Progenitor cell of endocrine pancreas (in vitro differentiated cells): ENCODE measurements around the gene LPGAT1. TPM values are rescaled to one million over a fixed set of nuclear protein-coding genes. Genes with fewer than 3 reads are reported as not detected.

Experiments used
- DNase-seq: peaks from one replicate; pipeline ENCODE4 v3.0.0; 2021; ENCODE audit warnings: low spot score; ENCODE audit not compliant: unreplicated experiment
- H3K27ac Mint-ChIP-seq: 2 replicates; pipeline ENCODE4 v1.8.0; 2021; ENCODE audit warnings: mild to moderate bottlenecking, moderate library complexity, mixed read lengths
- H3K27me3 Mint-ChIP-seq: 2 replicates; pipeline ENCODE4 v1.8.0; 2021; ENCODE audit warnings: mixed read lengths
- H3K36me3 Mint-ChIP-seq: 2 replicates; pipeline ENCODE4 v1.8.0; 2022; ENCODE audit warnings: mixed read lengths; ENCODE audit not compliant: insufficient read depth
- H3K4me1 Mint-ChIP-seq: 2 replicates; pipeline ENCODE4 v1.8.0; 2021; ENCODE audit warnings: low read depth, mixed read lengths
- H3K4me3 Mint-ChIP-seq: 2 replicates; pipeline ENCODE4 v1.8.0; 2021; ENCODE audit warnings: low read depth, mild to moderate bottlenecking, moderate library complexity, mixed read lengths
- H3K9me3 Mint-ChIP-seq: 2 replicates; pipeline ENCODE4 v1.8.0; 2021; ENCODE audit warnings: low read depth, mixed read lengths
- CTCF ChIP-seq: fragments of 200-600 bp; sonication (generic); IDR thresholded peaks from one replicate; pipeline ENCODE4 v1.5.0; 2021; ENCODE audit warnings: antibody characterized with exemption, mild to moderate bottlenecking; ENCODE audit not compliant: unreplicated experiment
- total RNA-seq: library from RNA; stranded (reverse); gene quantifications from 2 replicates; pipeline ENCODE4 v1.2.1, GENCODE V29; 2021

LPGAT1 gene
- total RNA-seq, 1 donor from 2014 or later = 59.5 TPM

- H3K27ac Mint-ChIP-seq = no peak overlapping the region
- peaks cover 43% of the 10 kb centered on the region for H3K27me3 Mint-ChIP-seq
- H3K4me3 Mint-ChIP-seq = no peak overlapping the region
- H3K4me1 Mint-ChIP-seq = peaks cover 13% of the 10 kb centered on the region
- no peak for TF ChIP-seq CTCF
- no peaks in the 10 kb centered on the region for H3K36me3 Mint-ChIP-seq
- H3K9me3 Mint-ChIP-seq = no peaks in the 10 kb centered on the region
- DNase-seq = no peak
Observed at GRCh38 chr1:211736351-211736915, 94.1 kb downstream of the LPGAT1 start.

GRCh38 chr1:211735208-211736170 is 95.1 kb downstream of the LPGAT1 start:
- no peaks in the 10 kb centered on the region for H3K9me3 Mint-ChIP-seq
- H3K27ac Mint-ChIP-seq = peak overlapping the region; percentile 46
- peaks cover 47% of the 10 kb centered on the region for H3K27me3 Mint-ChIP-seq
- no peak overlapping the region for H3K4me3 Mint-ChIP-seq
- DNase-seq = no peak
- no peak for TF ChIP-seq CTCF
- no peaks in the 10 kb centered on the region for H3K36me3 Mint-ChIP-seq
- peaks cover 13% of the 10 kb centered on the region for H3K4me1 Mint-ChIP-seq

- Mint-ChIP-seq H3K4me3 (no peak overlapping the region), H3K36me3 (no peaks in the 10 kb centered on the region), H3K4me1 (peaks cover 13% of the 10 kb centered on the region), H3K27ac (no peak overlapping the region), H3K27me3 (peaks cover 43% of the 10 kb centered on the region), H3K9me3 (no peaks in the 10 kb centered on the region)
- DNase-seq = no peak
- no peak for TF ChIP-seq CTCF
Observed at GRCh38 chr1:211734791-211735190, 95.8 kb downstream of the LPGAT1 start.

- no peak overlapping the region for H3K27ac Mint-ChIP-seq
- no peak for TF ChIP-seq CTCF
Observed at GRCh38 chr1:211734359-211734758, 96.2 kb downstream of the LPGAT1 start.

GRCh38 chr1:211732293-211732980 is 98.1 kb downstream of the LPGAT1 start:
- Mint-ChIP-seq H3K36me3 (no peaks in the 10 kb centered on the region), H3K27me3 (peaks cover 31% of the 10 kb centered on the region), H3K27ac (no peak overlapping the region), H3K9me3 (no peaks in the 10 kb centered on the region), H3K4me1 (peaks cover 13% of the 10 kb centered on the region), H3K4me3 (no peak overlapping the region)
- no peak for TF ChIP-seq CTCF
- no peak for DNase-seq

More at GRCh38 chr1:211734359-211734758, 96.2 kb downstream of the LPGAT1 start:
- Mint-ChIP-seq H3K4me1 (peaks cover 13% of the 10 kb centered on the region), H3K4me3 (no peak overlapping the region), H3K27me3 (peaks cover 39% of the 10 kb centered on the region), H3K36me3 (no peaks in the 10 kb centered on the region), H3K9me3 (no peaks in the 10 kb centered on the region)
- DNase-seq = no peak
